H1 (cell line): ENCODE data around the gene NRP2. TPM values are rescaled to one million over a fixed set of nuclear protein-coding genes. Genes with fewer than 3 reads are reported as not detected.

Source experiments
- CBX8 ChIP-seq: fragments of 300-800, 300-1000 bp; sonication (generic); IDR thresholded peaks from 2 replicates; pipeline ENCODE4 v1.7.1; 2016; ENCODE audit warnings: low read depth, low read length, borderline replicate concordance
- CEBPB ChIP-seq: IDR thresholded peaks from 2 replicates; pipeline ENCODE4 v1.6.1; 2012; ENCODE audit warnings: low read depth, low read length
- CHD2 ChIP-seq: IDR thresholded peaks from 2 replicates; pipeline ENCODE4 v1.6.1; 2012; ENCODE audit warnings: low read length, improper control_type of control experiment
- HDAC2 ChIP-seq, 2 experiments: fragments of 300-600 bp in 1 of 2; sonication (generic) in 1 of 2; IDR thresholded peaks; 2 replicates each; pipeline ENCODE4 v1.6.1; 2011 to 2012; ENCODE audit warnings: low read depth in 2 of 2, low read length in 2 of 2, mild to moderate bottlenecking in 2 of 2, moderate library complexity in 2 of 2, borderline replicate concordance in 1 of 2, inconsistent platforms in 1 of 2
- HDAC6 ChIP-seq: IDR thresholded peaks from one replicate; pipeline ENCODE4 v1.7.1; 2012; ENCODE audit warnings: low read depth, mild to moderate bottlenecking, inconsistent platforms, low read length, moderate library complexity
- KDM5A ChIP-seq: fragments of 200-600 bp; IDR thresholded peaks from 2 replicates; pipeline ENCODE4 v1.7.1; 2012; ENCODE audit warnings: mild to moderate bottlenecking, low read length, inconsistent platforms, mixed read lengths
- MAFK ChIP-seq: IDR thresholded peaks from 2 replicates; pipeline ENCODE4 v1.6.1; 2012; ENCODE audit warnings: low read depth, mild to moderate bottlenecking, improper control_type of control experiment, low read length
- NANOG ChIP-seq: IDR thresholded peaks from 2 replicates; pipeline ENCODE4 v1.6.1; 2011; ENCODE audit warnings: low read length, low read depth, mild to moderate bottlenecking, inconsistent platforms; ENCODE audit not compliant: insufficient read depth, poor library complexity, severe bottlenecking
- NRF1 ChIP-seq: IDR thresholded peaks from 2 replicates; pipeline ENCODE4 v1.6.1; 2011; ENCODE audit warnings: mild to moderate bottlenecking, low read depth, low read length, improper control_type of control experiment
- POLR2AphosphoS5 ChIP-seq: IDR thresholded peaks from 2 replicates; pipeline ENCODE4 v1.6.1; 2011; ENCODE audit warnings: low read depth, low read length
- RNF2 ChIP-seq: fragments of 200-900, 300-1000 bp; sonication (generic); IDR thresholded peaks from 2 replicates; pipeline ENCODE4 v1.7.1; 2016; ENCODE audit warnings: borderline replicate concordance, low read depth, mild to moderate bottlenecking, antibody characterized with exemption, low read length; ENCODE audit not compliant: poor library complexity, severe bottlenecking; ENCODE audit errors: missing control alignments
- RXRA ChIP-seq: IDR thresholded peaks from 2 replicates; pipeline ENCODE4 v1.6.1; 2011; ENCODE audit warnings: low read depth, mild to moderate bottlenecking, low read length, moderate library complexity; ENCODE audit not compliant: insufficient read depth
- SIRT6 ChIP-seq: IDR thresholded peaks from one replicate; pipeline ENCODE4 v1.7.1; 2012; ENCODE audit warnings: low read length, inconsistent platforms
- SIX5 ChIP-seq: IDR thresholded peaks from 2 replicates; pipeline ENCODE4 v1.6.1; 2011; ENCODE audit warnings: mild to moderate bottlenecking, low read depth, low read length
- SP2 ChIP-seq: IDR thresholded peaks from 2 replicates; pipeline ENCODE4 v1.6.1; 2012; ENCODE audit warnings: mild to moderate bottlenecking, low read length, inconsistent platforms
- SP4 ChIP-seq: IDR thresholded peaks from 2 replicates; pipeline ENCODE4 v1.6.1; 2012; ENCODE audit warnings: low read length, inconsistent platforms
- SUZ12 ChIP-seq: fragments of 200-600 bp; sonication (generic); IDR thresholded peaks from 2 replicates; pipeline ENCODE4 v1.6.1; 2012; ENCODE audit warnings: mild to moderate bottlenecking, inconsistent platforms, low read length, moderate library complexity, mixed read lengths
- YY1 ChIP-seq: IDR thresholded peaks from 2 replicates; pipeline ENCODE4 v1.6.1; 2011; ENCODE audit warnings: low read depth, mild to moderate bottlenecking, low read length
- polyA plus RNA-seq, 7 experiments: library from polyadenylated mRNA; depleted of rRNA in 3 of 7; stranded (reverse) in 5 of 7; unstranded in 2 of 7; fragments of >200 nt in 5 of 7; fragments of 200-250 nt in 2 of 7; gene quantifications; 1 replicate in 5 of 7; 2 replicates in 1 of 7; 4 replicates in 1 of 7; pipeline versions ENCODE4 v1.2.1 to v1.2.3, GENCODE V29; 2011 to 2013; ENCODE audit warnings: missing spikeins in 2 of 7, mixed read lengths in 2 of 7
- total RNA-seq: library from RNA; stranded (reverse); fragmentation: NEBNext Ultra II Directional; extraction: Animal tissue kit (Norgen Biotek cat#: 25700); gene quantifications from 2 replicates; pipeline ENCODE4 v1.2.1, GENCODE V29; 2021
- TF ChIP-seq, protein P1 (sequence below): IDR thresholded peaks from 2 replicates; pipeline ENCODE4 v1.6.1; 2012; ENCODE audit warnings: low read length, inconsistent platforms
- TF ChIP-seq, protein P2 (sequence below): IDR thresholded peaks from 2 replicates; pipeline ENCODE4 v1.6.1; 2012; ENCODE audit warnings: inconsistent platforms
- TF ChIP-seq, protein P3 (sequence below): IDR thresholded peaks from 2 replicates; pipeline ENCODE4 v1.6.1; 2011; ENCODE audit warnings: low read depth, mild to moderate bottlenecking, low read length; ENCODE audit not compliant: insufficient read depth
- TF ChIP-seq, protein P4 (sequence below): IDR thresholded peaks from 2 replicates; pipeline ENCODE4 v1.6.1; 2012; ENCODE audit warnings: inconsistent platforms

The NRP2 gene
- total and polyA plus RNA-seq, 2 of the 8 experiments (the other 6 are each of a cell fraction or from before 2014, with no cell fraction given) = 32.0 to 37.8 TPM

DNA sequence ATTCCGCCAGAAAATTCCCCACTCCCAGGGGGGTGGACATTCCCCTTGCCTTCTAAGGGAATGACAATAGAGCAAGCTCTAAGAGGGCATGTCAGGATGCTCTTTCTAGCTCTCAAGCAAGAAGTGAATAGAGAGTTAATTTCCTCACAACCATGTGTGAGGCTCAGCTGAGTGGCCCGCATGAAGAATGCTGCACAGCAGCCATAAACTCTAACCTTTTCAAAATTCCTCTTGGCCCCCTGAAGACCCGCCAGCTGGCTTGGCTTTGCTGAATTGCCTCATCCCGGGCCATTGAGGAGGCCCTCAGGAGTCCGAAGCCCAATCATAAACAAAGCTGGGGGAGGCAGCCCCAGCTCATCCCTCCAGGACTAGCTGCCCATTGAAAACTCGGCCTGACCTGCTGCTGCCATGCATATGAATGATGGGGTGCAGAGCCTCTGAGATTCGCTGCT, 38.2 kb downstream of the NRP2 start (continued):
- TF ChIP-seq, protein P1, sequence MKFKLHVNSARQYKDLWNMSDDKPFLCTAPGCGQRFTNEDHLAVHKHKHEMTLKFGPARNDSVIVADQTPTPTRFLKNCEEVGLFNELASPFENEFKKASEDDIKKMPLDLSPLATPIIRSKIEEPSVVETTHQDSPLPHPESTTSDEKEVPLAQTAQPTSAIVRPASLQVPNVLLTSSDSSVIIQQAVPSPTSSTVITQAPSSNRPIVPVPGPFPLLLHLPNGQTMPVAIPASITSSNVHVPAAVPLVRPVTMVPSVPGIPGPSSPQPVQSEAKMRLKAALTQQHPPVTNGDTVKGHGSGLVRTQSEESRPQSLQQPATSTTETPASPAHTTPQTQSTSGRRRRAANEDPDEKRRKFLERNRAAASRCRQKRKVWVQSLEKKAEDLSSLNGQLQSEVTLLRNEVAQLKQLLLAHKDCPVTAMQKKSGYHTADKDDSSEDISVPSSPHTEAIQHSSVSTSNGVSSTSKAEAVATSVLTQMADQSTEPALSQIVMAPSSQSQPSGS = peak; percentile 21
- TF ChIP-seq CEBPB (peak; percentile 83), HDAC6 (no peak), YY1 (peak; percentile 9; the same call in 1 of the 2 replicates), MAFK (no peak), CHD2 (no peak), KDM5A (no peak), RXRA (no peak), SP2 (no peak), NRF1 (no peak), SP4 (peak; percentile 49; the same call in 1 of the 2 replicates), POLR2AphosphoS5 (peak; percentile 34; the same call in 1 of the 2 replicates), CBX8 (no peak), RNF2 (no peak), SIX5 (no peak), NANOG (no peak), HDAC2 (IDR thresholded peaks at IDR 0.05; ENCODE audit: borderline replicate concordance in 1 of 2, low read depth in 2 of 2, low read length in 2 of 2) (peak; percentile 72 to 73; a peak in 3 of 4 replicates), SUZ12 (no peak), SIRT6 (no peak)
- TF ChIP-seq, protein P2, sequence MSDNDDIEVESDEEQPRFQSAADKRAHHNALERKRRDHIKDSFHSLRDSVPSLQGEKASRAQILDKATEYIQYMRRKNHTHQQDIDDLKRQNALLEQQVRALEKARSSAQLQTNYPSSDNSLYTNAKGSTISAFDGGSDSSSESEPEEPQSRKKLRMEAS = 0 out of 2 replicates have a peak, but pooled peaks have one; percentile 23
- TF ChIP-seq, protein P3, sequence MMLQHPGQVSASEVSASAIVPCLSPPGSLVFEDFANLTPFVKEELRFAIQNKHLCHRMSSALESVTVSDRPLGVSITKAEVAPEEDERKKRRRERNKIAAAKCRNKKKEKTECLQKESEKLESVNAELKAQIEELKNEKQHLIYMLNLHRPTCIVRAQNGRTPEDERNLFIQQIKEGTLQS = 0 out of 2 replicates have a peak, but pooled peaks have one; percentile 23
- TF ChIP-seq, protein P4, sequence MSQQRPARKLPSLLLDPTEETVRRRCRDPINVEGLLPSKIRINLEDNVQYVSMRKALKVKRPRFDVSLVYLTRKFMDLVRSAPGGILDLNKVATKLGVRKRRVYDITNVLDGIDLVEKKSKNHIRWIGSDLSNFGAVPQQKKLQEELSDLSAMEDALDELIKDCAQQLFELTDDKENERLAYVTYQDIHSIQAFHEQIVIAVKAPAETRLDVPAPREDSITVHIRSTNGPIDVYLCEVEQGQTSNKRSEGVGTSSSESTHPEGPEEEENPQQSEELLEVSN = no peak
